IMR-90 (cell line): ENCODE measurements around the gene FBH1. TPM values are rescaled to one million over a fixed set of nuclear protein-coding genes. Genes with fewer than 3 reads are reported as not detected.
"Not testable (repeated sequence)": the region's sequence is repeated elsewhere in the genome, so short reads cannot be mapped to it uniquely, and the experiment has no call there.

ENCODE experiments used
- ATAC-seq: fragments of 200-7000 bp; cut with Tn5 transposase; 2 replicates; pipeline ENCODE4 v1.9.1; 2020; ENCODE audit warnings: low read depth, mild to moderate bottlenecking, moderate library complexity
- BruUV-seq: library from RNA; stranded (reverse); fragments of 400-500 nt; replicated peaks from 2 replicates; lab custom pipeline; 2021; lab: Mats Ljungman, UMichigan
- CTCF ChIA-PET: fragments of 300-600 bp; formaldehyde crosslinking; extraction: SDS; loops from one replicate; lab custom pipeline; 2021; ENCODE audit warnings: antibody characterized with exemption; lab: Yijun Ruan, JAX
- POLR2A ChIA-PET: fragments of 300-600 bp; sonication (Branson Sonifier 250); formaldehyde crosslinking; loops from one replicate; lab custom pipeline; 2022; ENCODE audit warnings: antibody characterized with exemption; ENCODE audit not compliant: unreplicated experiment; lab: Charles Lee
- DNase-seq: peaks from one replicate; pipeline ENCODE4 v3.0.0; 2013
- H2AFZ ChIP-seq: replicated peaks from 2 replicates; pipeline ENCODE3; 2013; ENCODE audit warnings: low read length, mild to moderate bottlenecking; ENCODE audit not compliant: poor library complexity
- H2AK5ac ChIP-seq: 2 replicates; pipeline ENCODE4 v1.6.1; 2013; ENCODE audit warnings: low read depth, low read length, inconsistent platforms
- H2AK9ac ChIP-seq: replicated peaks from 2 replicates; pipeline ENCODE3; 2013; ENCODE audit warnings: mild to moderate bottlenecking, low read depth, low read length, moderate library complexity; ENCODE audit not compliant: poor library complexity
- H2BK120ac ChIP-seq: 2 replicates; pipeline ENCODE4 v1.6.1; 2013; ENCODE audit warnings: low read depth, low read length, inconsistent platforms
- H2BK15ac ChIP-seq: 3 replicates; pipeline ENCODE4 v1.6.1; 2013; ENCODE audit warnings: low read depth, low read length, inconsistent platforms
- H2BK20ac ChIP-seq: 2 replicates; pipeline ENCODE4 v1.6.1; 2013; ENCODE audit warnings: low read depth, mild to moderate bottlenecking, inconsistent platforms, low read length, moderate library complexity
- H2BK5ac ChIP-seq: 2 replicates; pipeline ENCODE4 v1.6.1; 2013; ENCODE audit warnings: mild to moderate bottlenecking, low read depth, low read length, inconsistent platforms; ENCODE audit not compliant: poor library complexity, severe bottlenecking
- H3K14ac ChIP-seq: replicated peaks from 2 replicates; pipeline ENCODE4 v1.6.1; 2013; ENCODE audit warnings: low read depth, low read length, inconsistent platforms
- H3K18ac ChIP-seq: 2 replicates; pipeline ENCODE4 v1.6.1; 2013; ENCODE audit warnings: low read depth, low read length, control low read depth
- H3K23ac ChIP-seq: 2 replicates; pipeline ENCODE4 v1.6.1; 2013; ENCODE audit warnings: low read depth, low read length, inconsistent platforms
- H3K27ac ChIP-seq: 2 replicates; pipeline ENCODE4 v1.5.1; 2013; ENCODE audit warnings: mild to moderate bottlenecking, control low read depth, low read length; ENCODE audit not compliant: insufficient read depth
- H3K27me3 ChIP-seq: 2 replicates; pipeline ENCODE4 v1.6.1; 2013; ENCODE audit warnings: low read length; ENCODE audit not compliant: control insufficient read depth, insufficient read depth
- H3K36me3 ChIP-seq: 2 replicates; pipeline ENCODE4 v1.6.1; 2013; ENCODE audit warnings: low read length, mixed read lengths; ENCODE audit not compliant: control insufficient read depth, insufficient read depth
- H3K4ac ChIP-seq: 2 replicates; pipeline ENCODE4 v1.6.1; 2013; ENCODE audit warnings: low read depth, low read length, inconsistent platforms
- H3K4me1 ChIP-seq: 2 replicates; pipeline ENCODE4 v1.6.1; 2013; ENCODE audit warnings: low read length, mixed read lengths; ENCODE audit not compliant: control insufficient read depth, insufficient read depth
- H3K4me2 ChIP-seq: 2 replicates; pipeline ENCODE4 v1.6.1; 2013; ENCODE audit warnings: low read depth, mild to moderate bottlenecking, control low read depth, low read length, moderate library complexity
- H3K4me3 ChIP-seq: 2 replicates; pipeline ENCODE4 v1.5.1; 2013; ENCODE audit warnings: low read depth, mild to moderate bottlenecking, control low read depth, low read length, moderate library complexity; ENCODE audit not compliant: insufficient read depth
- H3K56ac ChIP-seq: 2 replicates; pipeline ENCODE4 v1.6.1; 2013; ENCODE audit warnings: low read length, inconsistent platforms; ENCODE audit not compliant: insufficient read depth; ENCODE audit errors: extremely low read depth
- H3K79me1 ChIP-seq, 2 experiments: 2 replicates each; pipeline ENCODE4 v1.6.1; 2013; ENCODE audit warnings: low read length in 2 of 2, inconsistent platforms in 1 of 2, low read depth in 1 of 2
- H3K9ac ChIP-seq: 2 replicates; pipeline ENCODE4 v1.6.1; 2013; ENCODE audit warnings: low read depth, low read length, control low read depth
- H3K9me1 ChIP-seq: 2 replicates; pipeline ENCODE4 v1.6.1; 2013; ENCODE audit warnings: low read length, inconsistent platforms; ENCODE audit not compliant: insufficient read depth
- H3K9me3 ChIP-seq: 2 replicates; pipeline ENCODE4 v1.6.1; 2013; ENCODE audit warnings: low read length; ENCODE audit not compliant: control insufficient read depth, insufficient read depth
- H4K20me1 ChIP-seq: 2 replicates; pipeline ENCODE4 v1.6.1; 2013; ENCODE audit warnings: low read length, inconsistent platforms; ENCODE audit not compliant: insufficient read depth
- H4K5ac ChIP-seq: 2 replicates; pipeline ENCODE4 v1.6.1; 2013; ENCODE audit warnings: mild to moderate bottlenecking, low read depth, low read length, control low read depth
- H4K8ac ChIP-seq, 2 experiments: 2 replicates each; pipeline ENCODE4 v1.6.1; 2013; ENCODE audit warnings: low read depth in 2 of 2, low read length in 2 of 2, control low read depth in 1 of 2, inconsistent platforms in 1 of 2
- H4K91ac ChIP-seq: 2 replicates; pipeline ENCODE4 v1.6.1; 2013; ENCODE audit warnings: low read depth, low read length, inconsistent platforms; ENCODE audit not compliant: insufficient read depth
- CEBPB ChIP-seq: IDR thresholded peaks from 2 replicates; pipeline ENCODE4 v1.6.1; 2012; ENCODE audit warnings: low read depth, low read length, improper control_type of control experiment
- CHD1 ChIP-seq: IDR thresholded peaks from 2 replicates; pipeline ENCODE4 v1.6.1; 2012; ENCODE audit warnings: low read depth, low read length, improper control_type of control experiment
- FOS ChIP-seq: fragments of 150-350 bp; IDR thresholded peaks from 2 replicates; pipeline ENCODE4 v1.6.1; 2016; ENCODE audit warnings: low read depth, low read length
- MAFK ChIP-seq: IDR thresholded peaks from 2 replicates; pipeline ENCODE4 v1.6.1; 2012; ENCODE audit warnings: low read depth, low read length, improper control_type of control experiment
- MAZ ChIP-seq: IDR thresholded peaks from 2 replicates; pipeline ENCODE4 v1.6.1; 2012; ENCODE audit warnings: low read depth, mild to moderate bottlenecking, low read length, improper control_type of control experiment, moderate library complexity, borderline replicate concordance
- RAD21 ChIP-seq: IDR thresholded peaks from 2 replicates; pipeline ENCODE4 v1.6.1; 2012; ENCODE audit warnings: low read length, improper control_type of control experiment
- RFX5 ChIP-seq: IDR thresholded peaks from 2 replicates; pipeline ENCODE4 v1.8.0; 2012; ENCODE audit warnings: low read depth, mild to moderate bottlenecking, low read length, moderate library complexity
- WGBS, 2 experiments: methylation state at CpG; one replicate each; pipeline versions ENCODE4 v1.1.5 to v1.1.7; 2013; ENCODE audit warnings: missing lambda C conversion rate in 2 of 2; ENCODE audit not compliant: insufficient read length in 1 of 2; ENCODE audit errors: extremely low coverage in 2 of 2; 5-methylcytosine and 5-hydroxymethylcytosine counted together
- dilution Hi-C: fragments of 300-500 bp; cut with HindIII; formaldehyde crosslinking; loops from one replicate; pipeline ENCODE4 v1.14.3; 2018; ENCODE audit warnings: low sequenced_read_pairs; ENCODE audit not compliant: unreplicated experiment
- in situ Hi-C: fragments of 300-500 bp; cut with MboI; formaldehyde crosslinking; loops from 3 replicates; pipeline ENCODE4 v1.14.3; 2019; ENCODE audit warnings: low sequenced_read_pairs, inconsistent platforms, mixed read lengths
- intact Hi-C: fragments of 100-400 bp; cut with micrococcal nuclease; formaldehyde crosslinking; loops from 2 replicates; pipeline ENCODE4 v1.10.0; 2022
- polyA plus RNA-seq, 3 experiments: library from polyadenylated mRNA; depleted of rRNA; stranded (reverse); fragments of >200 nt; gene quantifications; 2 replicates each; pipeline ENCODE4 v1.2.3, GENCODE V29; 2012; ENCODE audit warnings: low replicate concordance in 1 of 3
- total RNA-seq: library from RNA; depleted of rRNA; stranded (reverse); fragments of >200 nt; gene quantifications from 2 replicates; pipeline ENCODE4 v1.2.3, GENCODE V29; 2012
- TF ChIP-seq, protein P1 (sequence below): fragments of 150-350 bp; IDR thresholded peaks from 2 replicates; pipeline ENCODE4 v1.6.1; 2017; ENCODE audit warnings: mild to moderate bottlenecking, antibody characterized with exemption, low read length, low read depth

FBH1 gene
- total and polyA plus RNA-seq, 2 of the 4 experiments (the other 2 are of a cell fraction): 59.3 to 72.2 TPM

GRCh38 chr10:5906651-5907050 is 16.6 kb downstream of the FBH1 start:
- DNase-seq: no peak
- H4K91ac ChIP-seq: no peak overlapping the region
- H3K14ac ChIP-seq: no peak overlapping the region
- no peak for ATAC-seq
- POLR2A ChIA-PET: no interaction called here
- peaks cover 3% of the 10 kb centered on the region; the same call in 1 of the 2 replicates for H3K9me1 ChIP-seq
- no peak overlapping the region for H3K18ac ChIP-seq
- CTCF ChIA-PET: interaction anchor here (0.6 kb wide), 1 partner anchor 18 kb away, joined by 6 read pairs; no protein-coding TSS in a partner anchor
- WGBS, 2 experiments: 100% methylated on average over 2 of the region's 5 CpGs; no CpG with 5 or more reads in 1 of the 2 experiments
- intact Hi-C loops (no loop called here), dilution Hi-C loops (no loop called here), in situ Hi-C loops (no loop called here)
- no peak overlapping the region for H3K27ac ChIP-seq
- no peak overlapping the region for H2BK15ac ChIP-seq
- no peak overlapping the region for H3K4ac ChIP-seq
- H3K4me3 ChIP-seq: no peak overlapping the region
- no peak overlapping the region for H2AFZ ChIP-seq
- no peak overlapping the region for H3K56ac ChIP-seq
- H3K27me3 ChIP-seq: no peaks in the 10 kb centered on the region
- no peak overlapping the region for H2BK20ac ChIP-seq
- no peaks in the 10 kb centered on the region for H3K9me3 ChIP-seq
- no peaks in the 10 kb centered on the region for H3K4me1 ChIP-seq
- H3K79me1 ChIP-seq: peaks cover 29 to 68% of the 10 kb centered on the region in 2 experiments
- no peak for TF ChIP-seq FOS
- TF ChIP-seq RAD21: no peak
- TF ChIP-seq MAZ: no peak
- no peak for TF ChIP-seq MAFK
- TF ChIP-seq, protein P1, sequence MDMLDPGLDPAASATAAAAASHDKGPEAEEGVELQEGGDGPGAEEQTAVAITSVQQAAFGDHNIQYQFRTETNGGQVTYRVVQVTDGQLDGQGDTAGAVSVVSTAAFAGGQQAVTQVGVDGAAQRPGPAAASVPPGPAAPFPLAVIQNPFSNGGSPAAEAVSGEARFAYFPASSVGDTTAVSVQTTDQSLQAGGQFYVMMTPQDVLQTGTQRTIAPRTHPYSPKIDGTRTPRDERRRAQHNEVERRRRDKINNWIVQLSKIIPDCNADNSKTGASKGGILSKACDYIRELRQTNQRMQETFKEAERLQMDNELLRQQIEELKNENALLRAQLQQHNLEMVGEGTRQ: no peak
- no peak for TF ChIP-seq RFX5
- TF ChIP-seq CEBPB: no peak
- no peak for TF ChIP-seq CHD1
- no peak overlapping the region for H2AK9ac ChIP-seq
- peaks cover 40% of the 10 kb centered on the region for H3K36me3 ChIP-seq
- no peak overlapping the region for H3K4me2 ChIP-seq
- H3K23ac ChIP-seq: no peak overlapping the region
- peaks cover 5% of the 10 kb centered on the region; the same call in 1 of the 2 replicates for H4K20me1 ChIP-seq
- BruUV-seq: no TSS peak
- no peak overlapping the region for H4K5ac ChIP-seq
- H4K8ac ChIP-seq: no peak overlapping the region
- no peak overlapping the region for H3K9ac ChIP-seq
- H2AK5ac ChIP-seq: no peak overlapping the region
- no peak overlapping the region for H2BK120ac ChIP-seq
- no peak overlapping the region for H2BK5ac ChIP-seq

DNA sequence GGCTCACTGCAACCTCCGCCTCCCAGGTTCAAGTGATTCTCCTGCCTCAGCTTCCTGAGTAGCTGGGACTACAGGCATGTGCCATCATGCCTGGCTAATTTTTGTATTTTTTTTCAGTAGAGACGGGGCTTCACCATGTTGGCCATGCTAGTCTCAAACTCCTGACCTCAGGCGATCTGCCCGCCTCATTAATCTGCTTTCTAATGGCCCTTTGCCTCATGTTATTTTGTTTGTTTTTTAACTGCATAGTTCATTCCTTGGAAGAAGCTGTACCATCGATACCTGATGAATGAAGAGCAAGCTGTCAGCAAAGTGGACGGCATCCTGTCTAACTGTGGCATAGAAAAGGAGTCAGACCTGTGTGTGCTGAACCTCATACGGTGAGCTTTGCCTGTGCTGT is 18.6 kb downstream of the FBH1 start:
- H2BK15ac ChIP-seq, H2AK5ac ChIP-seq, H3K4ac ChIP-seq, H4K5ac ChIP-seq, H3K4me3 ChIP-seq, H3K4me2 ChIP-seq, H2AK9ac ChIP-seq, H3K9me1 ChIP-seq, H3K4me1 ChIP-seq, H4K8ac ChIP-seq, H2BK120ac ChIP-seq, BruUV-seq, DNase-seq, CTCF ChIA-PET, H4K91ac ChIP-seq, H2BK20ac ChIP-seq, H2AFZ ChIP-seq, dilution Hi-C loops, in situ Hi-C loops, H3K23ac ChIP-seq, H3K9ac ChIP-seq, ATAC-seq, H3K56ac ChIP-seq, H3K18ac ChIP-seq, H3K14ac ChIP-seq, H3K9me3 ChIP-seq, intact Hi-C loops, H3K27me3 ChIP-seq, H4K20me1 ChIP-seq, POLR2A ChIA-PET, H2BK5ac ChIP-seq, H3K27ac ChIP-seq: not testable (repeated sequence)
- Histone ChIP-seq H3K79me1 (peaks cover 18 to 66% of the 10 kb centered on the region in 2 experiments), H3K36me3 (peaks cover 50% of the 10 kb centered on the region)
- 67% methylated on average over 1 of the region's 7 CpGs; no CpG with 5 or more reads in 1 of the 2 experiments for WGBS, 2 experiments
